IMR-90 (cell line): Measurements from ENCODE around the gene VEGFC. TPM values are rescaled to one million over a fixed set of nuclear protein-coding genes. Genes with fewer than 3 reads are reported as not detected.

ENCODE experiments used
- ATAC-seq: fragments of 200-7000 bp; cut with Tn5 transposase; 2 replicates; pipeline ENCODE4 v1.9.1; 2020; ENCODE audit warnings: low read depth, mild to moderate bottlenecking, moderate library complexity
- BruUV-seq: library from RNA; stranded (reverse); fragments of 400-500 nt; replicated peaks from 2 replicates; lab custom pipeline; 2021; lab: Mats Ljungman, UMichigan
- CTCF ChIA-PET: fragments of 300-600 bp; formaldehyde crosslinking; extraction: SDS; loops from one replicate; lab custom pipeline; 2021; ENCODE audit warnings: antibody characterized with exemption; lab: Yijun Ruan, JAX
- POLR2A ChIA-PET: fragments of 300-600 bp; sonication (Branson Sonifier 250); formaldehyde crosslinking; loops from one replicate; lab custom pipeline; 2022; ENCODE audit warnings: antibody characterized with exemption; ENCODE audit not compliant: unreplicated experiment; lab: Charles Lee
- DNase-seq: peaks from one replicate; pipeline ENCODE4 v3.0.0; 2013
- H2AFZ ChIP-seq: replicated peaks from 2 replicates; pipeline ENCODE3; 2013; ENCODE audit warnings: low read length, mild to moderate bottlenecking; ENCODE audit not compliant: poor library complexity
- H2AK5ac ChIP-seq: 2 replicates; pipeline ENCODE4 v1.6.1; 2013; ENCODE audit warnings: low read depth, low read length, inconsistent platforms
- H2AK9ac ChIP-seq: replicated peaks from 2 replicates; pipeline ENCODE3; 2013; ENCODE audit warnings: mild to moderate bottlenecking, low read depth, low read length, moderate library complexity; ENCODE audit not compliant: poor library complexity
- H2BK120ac ChIP-seq: 2 replicates; pipeline ENCODE4 v1.6.1; 2013; ENCODE audit warnings: low read depth, low read length, inconsistent platforms
- H2BK15ac ChIP-seq: 3 replicates; pipeline ENCODE4 v1.6.1; 2013; ENCODE audit warnings: low read depth, low read length, inconsistent platforms
- H2BK20ac ChIP-seq: 2 replicates; pipeline ENCODE4 v1.6.1; 2013; ENCODE audit warnings: low read depth, mild to moderate bottlenecking, inconsistent platforms, low read length, moderate library complexity
- H2BK5ac ChIP-seq: 2 replicates; pipeline ENCODE4 v1.6.1; 2013; ENCODE audit warnings: mild to moderate bottlenecking, low read depth, low read length, inconsistent platforms; ENCODE audit not compliant: poor library complexity, severe bottlenecking
- H3K14ac ChIP-seq: replicated peaks from 2 replicates; pipeline ENCODE4 v1.6.1; 2013; ENCODE audit warnings: low read depth, low read length, inconsistent platforms
- H3K18ac ChIP-seq: 2 replicates; pipeline ENCODE4 v1.6.1; 2013; ENCODE audit warnings: low read depth, low read length, control low read depth
- H3K23ac ChIP-seq: 2 replicates; pipeline ENCODE4 v1.6.1; 2013; ENCODE audit warnings: low read depth, low read length, inconsistent platforms
- H3K27ac ChIP-seq: 2 replicates; pipeline ENCODE4 v1.5.1; 2013; ENCODE audit warnings: mild to moderate bottlenecking, control low read depth, low read length; ENCODE audit not compliant: insufficient read depth
- H3K27me3 ChIP-seq: 2 replicates; pipeline ENCODE4 v1.6.1; 2013; ENCODE audit warnings: low read length; ENCODE audit not compliant: control insufficient read depth, insufficient read depth
- H3K36me3 ChIP-seq: 2 replicates; pipeline ENCODE4 v1.6.1; 2013; ENCODE audit warnings: low read length, mixed read lengths; ENCODE audit not compliant: control insufficient read depth, insufficient read depth
- H3K4ac ChIP-seq: 2 replicates; pipeline ENCODE4 v1.6.1; 2013; ENCODE audit warnings: low read depth, low read length, inconsistent platforms
- H3K4me1 ChIP-seq: 2 replicates; pipeline ENCODE4 v1.6.1; 2013; ENCODE audit warnings: low read length, mixed read lengths; ENCODE audit not compliant: control insufficient read depth, insufficient read depth
- H3K4me2 ChIP-seq: 2 replicates; pipeline ENCODE4 v1.6.1; 2013; ENCODE audit warnings: low read depth, mild to moderate bottlenecking, control low read depth, low read length, moderate library complexity
- H3K4me3 ChIP-seq: 2 replicates; pipeline ENCODE4 v1.5.1; 2013; ENCODE audit warnings: low read depth, mild to moderate bottlenecking, control low read depth, low read length, moderate library complexity; ENCODE audit not compliant: insufficient read depth
- H3K56ac ChIP-seq: 2 replicates; pipeline ENCODE4 v1.6.1; 2013; ENCODE audit warnings: low read length, inconsistent platforms; ENCODE audit not compliant: insufficient read depth; ENCODE audit errors: extremely low read depth
- H3K79me1 ChIP-seq, 2 experiments: 2 replicates each; pipeline ENCODE4 v1.6.1; 2013; ENCODE audit warnings: low read length in 2 of 2, inconsistent platforms in 1 of 2, low read depth in 1 of 2
- H3K9ac ChIP-seq: 2 replicates; pipeline ENCODE4 v1.6.1; 2013; ENCODE audit warnings: low read depth, low read length, control low read depth
- H3K9me1 ChIP-seq: 2 replicates; pipeline ENCODE4 v1.6.1; 2013; ENCODE audit warnings: low read length, inconsistent platforms; ENCODE audit not compliant: insufficient read depth
- H3K9me3 ChIP-seq: 2 replicates; pipeline ENCODE4 v1.6.1; 2013; ENCODE audit warnings: low read length; ENCODE audit not compliant: control insufficient read depth, insufficient read depth
- H4K20me1 ChIP-seq: 2 replicates; pipeline ENCODE4 v1.6.1; 2013; ENCODE audit warnings: low read length, inconsistent platforms; ENCODE audit not compliant: insufficient read depth
- H4K5ac ChIP-seq: 2 replicates; pipeline ENCODE4 v1.6.1; 2013; ENCODE audit warnings: mild to moderate bottlenecking, low read depth, low read length, control low read depth
- H4K8ac ChIP-seq, 2 experiments: 2 replicates each; pipeline ENCODE4 v1.6.1; 2013; ENCODE audit warnings: low read depth in 2 of 2, low read length in 2 of 2, control low read depth in 1 of 2, inconsistent platforms in 1 of 2
- H4K91ac ChIP-seq: 2 replicates; pipeline ENCODE4 v1.6.1; 2013; ENCODE audit warnings: low read depth, low read length, inconsistent platforms; ENCODE audit not compliant: insufficient read depth
- MAFK ChIP-seq: IDR thresholded peaks from 2 replicates; pipeline ENCODE4 v1.6.1; 2012; ENCODE audit warnings: low read depth, low read length, improper control_type of control experiment
- MAZ ChIP-seq: IDR thresholded peaks from 2 replicates; pipeline ENCODE4 v1.6.1; 2012; ENCODE audit warnings: low read depth, mild to moderate bottlenecking, low read length, improper control_type of control experiment, moderate library complexity, borderline replicate concordance
- RCOR1 ChIP-seq: IDR thresholded peaks from 2 replicates; pipeline ENCODE4 v1.6.1; 2012; ENCODE audit warnings: mild to moderate bottlenecking, low read length, improper control_type of control experiment; ENCODE audit not compliant: insufficient replicate concordance
- RFX5 ChIP-seq: IDR thresholded peaks from 2 replicates; pipeline ENCODE4 v1.8.0; 2012; ENCODE audit warnings: low read depth, mild to moderate bottlenecking, low read length, moderate library complexity
- dilution Hi-C: fragments of 300-500 bp; cut with HindIII; formaldehyde crosslinking; loops from one replicate; pipeline ENCODE4 v1.14.3; 2018; ENCODE audit warnings: low sequenced_read_pairs; ENCODE audit not compliant: unreplicated experiment
- in situ Hi-C: fragments of 300-500 bp; cut with MboI; formaldehyde crosslinking; loops from 3 replicates; pipeline ENCODE4 v1.14.3; 2019; ENCODE audit warnings: low sequenced_read_pairs, inconsistent platforms, mixed read lengths
- intact Hi-C: fragments of 100-400 bp; cut with micrococcal nuclease; formaldehyde crosslinking; loops from 2 replicates; pipeline ENCODE4 v1.10.0; 2022
- polyA plus RNA-seq, 3 experiments: library from polyadenylated mRNA; depleted of rRNA; stranded (reverse); fragments of >200 nt; gene quantifications; 2 replicates each; pipeline ENCODE4 v1.2.3, GENCODE V29; 2012; ENCODE audit warnings: low replicate concordance in 1 of 3
- total RNA-seq: library from RNA; depleted of rRNA; stranded (reverse); fragments of >200 nt; gene quantifications from 2 replicates; pipeline ENCODE4 v1.2.3, GENCODE V29; 2012
- TF ChIP-seq, protein P1 (sequence below): fragments of 150-350 bp; IDR thresholded peaks from 2 replicates; pipeline ENCODE4 v1.6.1; 2017; ENCODE audit warnings: mild to moderate bottlenecking, antibody characterized with exemption, low read length, low read depth

VEGFC gene
- total and polyA plus RNA-seq, 2 of the 4 experiments (the other 2 are of a cell fraction): 22.9 to 49.7 TPM

DNA sequence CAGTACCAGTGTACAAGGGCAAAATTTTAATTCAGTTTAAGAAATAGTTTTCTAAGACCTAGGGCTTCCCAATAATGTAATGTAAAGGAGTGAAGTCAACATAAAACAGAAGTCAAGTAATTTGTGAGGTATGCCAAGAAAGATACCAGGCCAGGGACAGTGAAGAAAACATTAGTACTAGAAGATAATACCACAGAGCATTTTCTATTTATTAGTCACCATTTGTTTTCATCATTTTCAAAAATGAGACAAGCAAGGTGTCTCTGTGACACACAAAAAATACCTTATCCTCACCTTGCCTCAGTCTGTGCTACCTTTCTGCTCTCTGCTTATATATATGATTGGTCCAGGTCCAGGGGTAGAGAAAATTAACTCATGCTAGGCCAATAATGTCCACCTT lies 46.8 kb downstream of the VEGFC start:
- in situ Hi-C loops (no loop called here), intact Hi-C loops (no loop called here), dilution Hi-C loops (no loop called here)
- Histone ChIP-seq H3K27me3 (no peaks in the 10 kb centered on the region), H3K27ac (no peak overlapping the region), H2BK20ac (no peak overlapping the region), H3K9me1 (peaks cover 17% of the 10 kb centered on the region), H4K20me1 (peaks cover 63% of the 10 kb centered on the region), H3K14ac (no peak overlapping the region), H3K79me1 (peaks cover 5 to 29% of the 10 kb centered on the region in 2 experiments; a peak in 3 of 4 replicates), H2BK5ac (peak overlapping the region; percentile 9), H3K18ac (no peak overlapping the region), H2BK15ac (no peak overlapping the region), H4K91ac (no peak overlapping the region), H3K4me3 (no peak overlapping the region), H3K9me3 (no peaks in the 10 kb centered on the region), H4K8ac (no peak overlapping the region), H3K23ac (no peak overlapping the region), H3K4me2 (no peak overlapping the region), H3K4me1 (peaks cover 15% of the 10 kb centered on the region), H3K4ac (no peak overlapping the region), H3K9ac (no peak overlapping the region), H2AK9ac (no peak overlapping the region), H2AK5ac (no peak overlapping the region), H4K5ac (no peak overlapping the region), H2BK120ac (no peak overlapping the region), H3K36me3 (no peaks in the 10 kb centered on the region), H2AFZ (no peak overlapping the region), H3K56ac (no peak overlapping the region)
- ATAC-seq: no peak
- CTCF ChIA-PET: no interaction called here
- no TSS peak for BruUV-seq
- no peak for TF ChIP-seq RFX5
- no peak for TF ChIP-seq RCOR1
- no peak for TF ChIP-seq MAZ
- TF ChIP-seq MAFK: no peak
- TF ChIP-seq, protein P1, sequence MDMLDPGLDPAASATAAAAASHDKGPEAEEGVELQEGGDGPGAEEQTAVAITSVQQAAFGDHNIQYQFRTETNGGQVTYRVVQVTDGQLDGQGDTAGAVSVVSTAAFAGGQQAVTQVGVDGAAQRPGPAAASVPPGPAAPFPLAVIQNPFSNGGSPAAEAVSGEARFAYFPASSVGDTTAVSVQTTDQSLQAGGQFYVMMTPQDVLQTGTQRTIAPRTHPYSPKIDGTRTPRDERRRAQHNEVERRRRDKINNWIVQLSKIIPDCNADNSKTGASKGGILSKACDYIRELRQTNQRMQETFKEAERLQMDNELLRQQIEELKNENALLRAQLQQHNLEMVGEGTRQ: no peak
- DNase-seq: no peak
- POLR2A ChIA-PET: no interaction called here
